T1000 (cell line): Measurements from ENCODE around the gene ADGRD1.

Experiments used
- DNase-seq: peaks from one replicate; lab custom pipeline; 2025; ENCODE audit warnings: mixed read lengths; lab: John Stamatoyannopoulos, UW

The ADGRD1 gene

GRCh38 chr12:131090274-131091210 is 136.8 kb downstream of the ADGRD1 start:
- DNase-seq = no peak

- DNase-seq = no peak
Observed at GRCh38 chr12:131091413-131091975, 137.8 kb downstream of the ADGRD1 start.

GRCh38 chr12:131091976-131092691 is 138.4 kb downstream of the ADGRD1 start:
- no peak for DNase-seq

GRCh38 chr12:131092901-131093603 is 139.3 kb downstream of the ADGRD1 start:
- no peak for DNase-seq

- DNase-seq = no peak
Observed at GRCh38 chr12:131093604-131093955, 139.9 kb downstream of the ADGRD1 start.

GRCh38 chr12:131093971-131094830 is 140.5 kb downstream of the ADGRD1 start:
- DNase-seq = no peak

GRCh38 chr12:131094831-131095805 is 141.4 kb downstream of the ADGRD1 start:
- no peak for DNase-seq

- no peak for DNase-seq
Observed at GRCh38 chr12:131095826-131096680, 142.3 kb downstream of the ADGRD1 start.

GRCh38 chr12:131096681-131097181 is 143.0 kb downstream of the ADGRD1 start:
- DNase-seq = no peak

- DNase-seq = no peak
Observed at GRCh38 chr12:131097202-131098177, 143.8 kb downstream of the ADGRD1 start.

GRCh38 chr12:131098178-131098981 is 144.7 kb downstream of the ADGRD1 start:
- DNase-seq = no peak

GRCh38 chr12:131100031-131100674 is 146.4 kb downstream of the ADGRD1 start:
- DNase-seq = no peak

GRCh38 chr12:131101006-131101405 is 147.3 kb downstream of the ADGRD1 start:
- DNase-seq = no peak

GRCh38 chr12:131101703-131102492 is 148.2 kb downstream of the ADGRD1 start:
- DNase-seq = no peak

GRCh38 chr12:131102493-131102931 is 148.8 kb downstream of the ADGRD1 start:
- no peak for DNase-seq
